TTC549 (cell line): Measurements from ENCODE around the gene DCPS.
"Not testable (repeated sequence)": the region's sequence is repeated elsewhere in the genome, so short reads cannot be mapped to it uniquely, and the experiment has no call there.

Experiments
- FAIRE-seq: peaks from 2 replicates; lab custom pipeline; 2012; peaks lifted over from hg19 to GRCh38; lab: Jason Lieb, UNC

The DCPS gene, protein sequence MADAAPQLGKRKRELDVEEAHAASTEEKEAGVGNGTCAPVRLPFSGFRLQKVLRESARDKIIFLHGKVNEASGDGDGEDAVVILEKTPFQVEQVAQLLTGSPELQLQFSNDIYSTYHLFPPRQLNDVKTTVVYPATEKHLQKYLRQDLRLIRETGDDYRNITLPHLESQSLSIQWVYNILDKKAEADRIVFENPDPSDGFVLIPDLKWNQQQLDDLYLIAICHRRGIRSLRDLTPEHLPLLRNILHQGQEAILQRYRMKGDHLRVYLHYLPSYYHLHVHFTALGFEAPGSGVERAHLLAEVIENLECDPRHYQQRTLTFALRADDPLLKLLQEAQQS

DNA sequence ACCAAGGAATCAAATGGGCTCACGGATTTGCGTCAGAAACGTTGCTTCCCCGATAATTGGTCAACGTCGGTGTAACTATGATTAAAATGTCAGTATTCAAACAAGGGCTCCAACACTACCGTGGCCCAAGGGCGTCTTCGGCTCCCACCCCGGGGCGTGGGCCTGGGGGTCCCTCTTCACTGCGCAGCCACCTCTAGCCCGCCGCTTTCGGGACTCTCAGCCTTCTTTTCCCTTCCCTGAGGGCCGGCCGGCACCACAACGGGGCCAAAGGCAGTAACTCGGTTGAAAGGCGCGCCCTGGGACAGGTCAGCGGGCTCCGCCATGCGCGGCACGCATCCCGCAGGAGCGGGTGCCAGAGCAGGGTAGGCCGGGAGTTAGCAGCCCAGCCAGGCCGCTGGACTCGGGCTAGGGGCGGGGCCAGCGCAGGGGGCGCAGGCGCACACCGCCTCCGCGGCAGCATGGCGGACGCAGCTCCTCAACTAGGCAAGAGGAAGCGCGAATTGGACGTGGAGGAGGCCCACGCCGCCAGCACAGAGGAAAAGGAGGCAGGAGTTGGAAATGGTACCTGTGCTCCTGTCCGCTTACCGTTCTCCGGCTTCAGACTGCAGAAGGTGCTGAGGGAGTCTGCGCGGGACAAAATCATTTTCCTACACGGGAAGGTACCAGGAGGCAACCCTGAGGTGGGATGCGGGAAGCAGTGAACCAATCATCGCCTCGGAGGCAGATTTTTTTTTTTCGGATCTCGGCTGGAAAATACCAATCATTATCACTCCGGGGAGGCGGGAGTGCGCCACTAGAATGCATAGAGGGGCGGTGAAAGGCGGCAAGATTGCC is at the start of gene DCPS:
TSS of gene DCPS (plus strand) at position 438 of the 834 bp plus-strand sequence. CDS start at position 459, 21 bp downstream.
- FAIRE-seq = no peak

DNA sequence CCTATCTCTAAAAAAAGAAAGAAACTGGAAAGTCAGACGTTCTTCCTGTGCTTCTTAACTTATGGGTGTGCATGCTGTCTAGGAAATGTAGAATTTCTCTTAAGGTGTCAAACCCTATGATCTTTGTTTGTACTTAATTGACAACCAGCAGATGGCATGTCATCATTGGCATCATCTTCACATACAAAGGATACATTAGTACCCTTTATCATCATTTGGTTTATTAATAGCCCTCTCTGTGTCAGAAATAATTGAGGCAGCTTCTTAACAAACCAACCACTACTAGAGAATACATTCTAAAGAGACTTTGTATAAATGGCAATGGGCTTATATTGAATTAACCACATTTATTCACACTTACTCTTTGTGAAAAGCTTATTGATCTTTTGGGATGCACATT is 49.0 kb upstream of the DCPS start:
- no peak for FAIRE-seq

DNA sequence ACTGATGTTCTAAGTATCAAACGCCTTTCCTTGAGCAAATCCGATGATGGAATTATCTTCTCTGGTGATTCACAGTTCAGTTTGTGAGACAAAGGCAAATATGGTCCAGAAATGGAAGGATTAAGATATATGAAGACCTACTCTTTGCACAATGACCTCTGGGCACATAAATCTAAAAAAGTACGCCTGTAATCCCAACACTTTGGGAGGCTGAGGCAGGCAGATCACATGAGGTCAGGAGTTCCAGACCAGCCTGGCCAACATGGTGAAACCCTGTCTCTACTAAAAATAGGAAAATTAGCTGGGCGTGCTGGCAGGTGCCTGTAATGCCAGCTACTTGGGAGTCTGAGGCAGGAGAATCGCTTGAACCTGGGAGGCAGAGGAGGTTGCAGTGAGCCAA is 48.4 kb upstream of the DCPS start:
- FAIRE-seq = not testable (repeated sequence)

DNA sequence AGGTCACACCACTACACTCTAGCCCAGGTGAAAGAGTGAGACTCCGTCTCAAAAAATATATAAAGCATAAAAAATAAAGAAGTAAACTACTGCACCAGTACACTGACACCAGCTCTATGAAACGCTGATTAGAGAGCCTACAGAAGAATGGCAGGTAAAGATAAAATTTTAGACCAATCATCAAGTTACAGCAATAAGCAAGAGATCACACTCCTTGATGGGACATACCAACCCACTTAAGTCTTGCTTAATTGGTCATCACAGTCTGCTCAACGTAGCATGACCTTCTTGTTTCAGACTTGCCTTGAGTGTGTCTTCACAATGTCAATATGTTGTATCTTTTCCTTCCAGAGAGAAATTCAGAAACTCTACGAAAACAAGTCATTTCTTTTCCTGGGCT is 47.6 kb upstream of the DCPS start:
- FAIRE-seq = no peak

DNA sequence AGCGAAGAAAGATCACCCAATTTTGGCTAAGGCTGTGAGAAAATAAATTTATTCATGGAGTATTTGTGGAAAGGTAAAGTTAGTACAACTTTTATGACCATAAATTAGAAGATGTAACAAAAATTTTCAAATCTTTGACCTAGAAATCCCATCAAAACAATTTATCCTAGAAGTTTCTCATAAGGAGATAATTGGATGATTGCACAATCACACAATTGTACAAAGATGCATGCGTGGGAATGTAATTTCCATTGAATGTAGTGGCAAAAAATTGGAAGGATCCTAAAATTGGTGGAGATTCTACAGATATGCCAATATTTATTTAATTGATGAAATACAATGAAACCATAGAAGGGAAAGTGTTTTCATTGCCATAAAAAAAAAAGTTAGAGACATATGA is 46.7 kb upstream of the DCPS start:
- no peak for FAIRE-seq

DNA sequence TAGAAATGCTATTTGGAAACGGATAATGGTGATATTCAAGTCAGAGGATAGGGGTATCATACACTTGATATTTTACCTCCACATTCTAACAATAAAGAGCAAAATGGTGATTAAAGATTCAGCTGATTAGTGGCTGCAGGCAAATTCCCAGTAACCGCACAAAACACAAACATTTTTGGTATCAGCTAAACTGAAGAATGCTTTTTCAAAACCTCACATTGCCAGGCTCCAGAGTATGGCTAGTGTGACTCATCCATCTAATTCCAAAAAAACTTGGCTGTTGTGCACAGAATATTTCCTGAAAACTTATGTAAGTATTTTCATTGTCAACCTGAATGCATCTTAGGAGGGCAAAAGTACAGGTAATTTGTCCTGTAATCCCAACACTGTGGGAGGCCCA is 46.1 kb upstream of the DCPS start:
- FAIRE-seq = no peak

DNA sequence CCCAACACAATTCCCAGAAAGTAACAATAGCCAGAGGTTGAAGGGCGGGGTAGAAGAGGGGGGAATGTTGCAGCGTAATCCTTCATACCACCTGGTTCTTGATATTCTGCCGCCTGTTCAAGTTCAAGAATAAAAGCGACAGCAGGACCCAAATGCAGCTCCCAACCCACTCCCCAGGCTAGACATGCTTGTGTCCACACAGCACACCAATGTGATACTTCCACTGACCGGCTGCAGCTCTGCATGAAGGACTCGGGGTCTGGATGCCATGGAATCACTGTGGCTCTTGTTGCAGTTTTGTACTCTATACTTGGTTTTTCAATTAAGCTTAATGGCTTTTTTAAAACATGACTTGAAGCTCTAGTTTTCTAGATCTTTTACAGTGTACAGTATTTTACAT is 41.6 kb upstream of the DCPS start:
- no peak for FAIRE-seq

DNA sequence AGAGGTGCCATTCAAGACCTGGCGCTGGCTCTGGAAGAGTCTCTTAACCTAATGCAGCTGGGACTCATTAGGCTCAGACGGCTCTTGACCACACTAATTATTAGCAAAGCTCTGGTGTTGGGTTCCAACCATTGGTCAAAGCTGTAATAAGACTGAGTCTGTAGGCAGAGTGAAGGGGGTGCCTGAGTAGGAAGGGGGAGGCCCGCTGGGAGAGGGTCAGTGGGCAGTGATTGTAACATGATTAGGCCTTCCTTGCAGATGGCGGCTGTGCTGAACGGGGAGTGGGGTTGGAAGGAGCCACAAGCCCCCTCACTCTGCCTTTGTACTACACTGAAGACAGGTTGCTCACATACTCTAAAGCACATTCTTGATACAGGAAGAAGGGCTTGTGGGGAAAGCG is 40.4 kb upstream of the DCPS start:
- no peak for FAIRE-seq

DNA sequence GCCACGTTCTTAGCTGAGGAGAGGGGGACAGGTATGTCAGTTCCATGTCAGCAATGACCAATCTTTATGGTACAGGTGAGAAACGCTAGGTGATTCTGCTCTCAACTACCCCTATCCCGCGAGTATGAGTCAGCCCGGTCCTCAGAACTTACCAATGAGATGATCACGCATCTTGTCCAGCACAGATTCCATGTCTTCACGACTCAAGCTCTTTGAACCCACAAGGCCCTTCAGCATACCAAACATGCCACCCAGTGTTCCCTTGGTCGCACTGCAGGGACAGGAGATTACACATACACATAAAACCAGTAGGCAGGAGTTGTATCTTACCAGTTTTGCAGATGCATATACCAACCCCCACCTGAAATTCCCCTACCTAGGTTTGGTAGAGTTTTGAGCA is 38.0 kb upstream of the DCPS start:
- no peak for FAIRE-seq

DNA sequence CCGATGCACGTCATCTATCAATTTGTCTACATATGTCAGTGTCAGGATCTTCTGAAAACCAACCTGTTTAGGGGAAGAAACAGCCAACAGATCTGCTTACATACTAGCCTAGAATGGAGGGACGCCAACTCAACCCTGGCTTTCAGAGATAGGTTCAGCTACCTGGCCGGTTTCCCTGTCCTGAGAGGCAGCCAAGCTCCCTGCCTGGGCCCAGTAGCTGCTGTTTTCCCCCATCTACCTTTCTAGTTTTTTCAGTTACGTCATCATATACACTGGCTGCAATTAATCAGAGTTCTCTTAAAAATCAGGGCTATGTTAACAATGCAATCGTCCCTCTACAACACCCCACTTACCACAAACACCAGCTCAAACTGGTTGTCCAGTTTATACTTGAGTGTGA is 36.2 kb upstream of the DCPS start:
- FAIRE-seq = no peak

DNA sequence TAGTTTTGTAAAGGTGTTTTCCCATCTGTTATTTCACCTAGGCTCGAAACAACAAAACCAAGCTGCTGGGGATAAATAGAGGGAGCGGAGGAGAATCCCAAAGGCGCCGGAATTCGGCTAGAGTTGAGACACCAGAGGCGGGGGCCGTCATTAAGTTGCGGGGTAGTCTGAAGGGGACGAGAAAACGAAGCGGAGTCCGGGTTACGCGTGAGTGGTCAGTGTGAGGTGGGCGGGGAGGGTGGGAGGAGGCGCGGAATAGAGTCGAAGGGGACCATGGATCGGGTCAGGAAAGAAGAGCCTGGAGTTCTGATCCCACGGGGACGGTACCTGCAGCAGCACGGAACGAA is 35.5 kb upstream of the DCPS start:
- FAIRE-seq = no peak

DNA sequence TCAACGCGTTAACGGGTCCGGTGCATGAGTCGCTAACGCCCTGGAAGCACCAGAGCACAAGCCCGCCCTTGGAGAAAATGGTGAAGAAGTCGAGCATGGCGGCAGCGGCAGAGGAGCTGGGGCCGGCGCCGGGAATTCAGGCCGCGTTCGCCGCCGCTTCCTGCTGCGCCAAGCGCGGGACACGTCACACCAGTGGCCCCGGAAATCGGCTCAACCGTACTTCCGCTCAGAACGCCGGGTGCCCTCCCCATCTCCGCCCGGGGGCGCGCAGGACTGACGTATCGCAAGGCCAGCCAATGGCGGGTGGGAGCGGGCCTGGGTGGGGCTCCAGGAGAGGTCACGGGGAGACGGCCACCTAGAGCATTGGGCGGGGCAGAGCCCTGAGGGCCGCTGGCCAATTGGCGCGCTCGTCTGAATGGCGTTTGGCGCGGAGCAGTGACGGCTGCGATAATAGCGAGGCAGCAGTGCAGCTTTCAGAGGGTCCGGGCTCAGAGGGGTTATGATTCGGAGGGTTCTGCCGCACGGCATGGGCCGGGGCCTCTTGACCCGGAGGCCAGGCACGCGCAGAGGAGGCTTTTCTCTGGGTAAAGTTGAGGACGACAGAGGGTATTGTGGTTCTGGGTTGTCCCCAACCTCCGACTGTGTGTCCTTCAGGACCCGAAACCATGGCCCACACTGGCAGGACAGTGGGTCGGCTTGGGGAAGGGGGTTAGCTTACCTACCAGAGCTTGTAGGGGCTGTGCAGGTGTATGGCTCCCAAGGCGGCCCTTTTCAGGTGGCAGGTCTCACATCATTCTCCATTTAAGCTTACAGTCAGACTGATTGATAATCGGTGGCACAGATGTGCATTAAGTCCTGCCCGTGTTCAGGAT is 34.9 kb upstream of the DCPS start, which contains the start of the genes FOXRED1 and SRPRA:
TSS of gene FOXRED1 (plus strand) at position 447 of the 872 bp plus-strand sequence. CDS start at position 500, 53 bp downstream.
TSS of gene SRPRA (minus strand) at position 188 of the 872 bp plus-strand sequence. CDS start at position 97, 91 bp downstream.
- peak; percentile 79 for FAIRE-seq

DNA sequence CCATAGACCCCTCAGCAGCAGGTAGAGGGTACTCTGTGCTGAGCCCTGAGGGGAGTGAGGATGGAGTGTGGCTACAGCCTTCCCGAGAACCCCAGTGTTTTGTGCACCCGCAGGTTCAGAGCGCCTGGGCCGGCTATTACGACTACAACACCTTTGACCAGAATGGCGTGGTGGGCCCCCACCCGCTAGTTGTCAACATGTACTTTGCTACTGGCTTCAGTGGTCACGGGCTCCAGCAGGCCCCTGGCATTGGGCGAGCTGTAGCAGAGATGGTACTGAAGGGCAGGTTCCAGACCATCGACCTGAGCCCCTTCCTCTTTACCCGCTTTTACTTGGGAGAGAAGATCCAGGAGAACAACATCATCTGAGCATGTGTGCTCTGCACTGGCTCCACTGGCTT is 26.5 kb upstream of the DCPS start:
- FAIRE-seq = no peak

DNA sequence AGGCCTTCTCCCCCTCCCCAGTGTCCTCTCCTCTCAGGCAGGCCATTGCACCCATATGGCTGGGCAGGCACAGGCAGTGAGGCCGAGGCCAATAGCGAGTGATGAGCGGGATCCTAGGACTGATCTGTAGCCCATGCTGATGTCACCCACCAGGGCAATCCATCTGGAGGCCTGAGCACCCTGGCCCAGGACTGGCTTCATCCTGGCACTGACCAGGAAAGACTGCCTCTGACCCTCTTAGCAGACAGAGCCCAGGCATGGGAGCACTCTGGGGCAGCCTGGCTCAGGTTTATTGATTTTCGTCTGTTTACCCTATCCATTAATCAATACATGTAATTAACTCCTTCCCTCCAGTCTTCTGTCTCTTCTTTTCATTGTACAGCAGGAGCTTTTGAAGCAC is 26.1 kb upstream of the DCPS start:
- no peak for FAIRE-seq

DNA sequence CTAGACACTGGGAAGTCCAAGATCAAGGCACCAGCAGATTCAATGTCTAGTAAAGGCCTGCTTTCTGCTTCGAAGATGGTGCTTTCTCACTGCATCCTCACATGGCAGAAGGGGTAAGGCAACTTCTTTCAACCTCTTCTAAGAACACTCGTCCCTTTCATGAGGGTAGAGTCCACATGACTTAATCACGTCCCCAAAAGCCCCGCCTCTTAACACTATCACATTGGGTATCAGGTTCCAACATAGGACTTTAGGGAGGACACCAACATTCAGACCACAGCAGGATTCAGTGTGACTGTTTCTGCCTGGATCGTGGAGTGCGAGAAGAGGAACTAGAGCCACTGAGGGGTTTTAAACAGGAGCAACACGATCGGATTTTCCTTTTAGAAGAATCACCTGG is 24.7 kb upstream of the DCPS start:
- FAIRE-seq = no peak

DNA sequence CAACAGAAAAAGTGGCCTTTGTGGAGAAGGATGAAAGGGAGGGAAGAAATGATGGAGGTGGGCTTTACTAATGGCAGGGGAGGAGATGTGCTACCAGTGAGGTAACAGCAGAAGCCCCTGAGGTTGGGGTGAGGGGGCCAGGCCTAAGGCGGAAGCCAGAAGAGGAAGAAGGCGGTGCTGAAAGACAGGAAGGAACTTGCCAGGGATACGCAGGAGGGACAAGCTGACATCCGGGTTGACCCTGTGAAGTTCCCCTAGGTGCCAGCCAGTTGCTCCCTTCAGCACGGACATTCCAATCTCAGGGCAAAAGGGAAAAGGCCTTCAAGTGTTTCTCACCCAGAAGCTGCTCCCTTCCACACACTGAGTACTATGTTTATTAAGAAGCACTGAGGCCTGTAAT is 23.3 kb upstream of the DCPS start:
- FAIRE-seq = no peak

DNA sequence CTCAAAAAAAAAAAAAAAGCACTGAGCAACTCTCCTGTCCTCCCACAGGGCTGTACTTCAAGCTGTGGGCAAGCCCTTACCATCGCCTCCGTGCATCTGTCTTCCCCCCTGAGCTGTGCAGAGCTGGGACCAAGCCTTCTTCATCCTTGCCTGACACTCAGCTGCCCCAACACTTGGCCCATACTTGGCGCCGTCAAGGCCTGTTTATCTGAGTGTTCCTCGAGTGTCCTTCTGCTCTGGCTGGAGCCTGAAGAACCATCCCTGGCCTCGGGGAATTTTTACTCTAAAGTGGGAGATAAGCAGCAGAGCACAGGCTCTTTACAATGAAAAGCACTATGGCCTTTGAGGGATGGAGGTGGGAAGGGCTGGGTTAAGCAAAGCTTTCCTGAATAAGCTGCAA is 22.6 kb upstream of the DCPS start:
- FAIRE-seq = no peak

DNA sequence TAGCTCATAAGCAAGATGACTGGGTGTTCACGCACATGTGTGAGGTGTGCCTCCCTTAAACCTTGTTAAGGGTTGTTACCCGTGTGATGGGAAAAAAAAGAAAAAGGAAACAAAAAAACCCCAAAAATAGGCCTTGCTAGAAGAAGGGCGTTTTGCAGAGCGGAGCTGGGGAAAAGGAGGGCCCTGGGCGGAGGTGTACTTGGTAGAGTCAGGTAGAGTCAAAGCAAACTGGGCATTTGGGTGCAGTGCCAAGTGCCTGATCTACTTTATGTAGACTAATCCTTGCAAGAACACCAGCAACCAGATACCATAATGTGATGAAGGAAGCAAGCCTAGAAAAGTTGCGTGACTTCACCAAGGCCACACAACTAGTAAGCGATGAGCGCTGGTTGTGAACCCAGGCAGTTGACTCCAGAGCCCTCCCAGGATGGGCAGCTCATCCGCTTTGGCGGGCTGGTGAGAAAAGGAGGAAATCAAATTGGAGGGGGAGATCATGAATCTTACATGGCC is 22.1 kb upstream of the DCPS start:
- no peak for FAIRE-seq

DNA sequence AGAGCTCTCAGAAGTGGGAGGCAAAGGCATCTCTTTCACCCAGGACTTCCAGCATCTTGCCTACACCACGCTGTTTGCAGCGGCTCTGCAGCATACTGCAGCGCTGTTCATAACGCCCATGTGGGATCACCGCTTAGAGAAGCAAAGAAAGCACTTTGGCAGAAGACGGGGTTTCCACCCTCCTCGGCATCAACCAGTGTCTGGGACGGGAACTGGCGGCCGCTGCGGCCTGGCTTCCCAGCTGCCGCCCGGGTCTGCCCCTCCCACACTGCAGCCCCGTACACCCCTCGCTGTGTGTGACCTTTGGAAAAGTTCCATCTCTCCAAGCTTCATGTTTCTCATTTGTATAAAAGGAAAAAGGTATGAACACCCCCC is 21.5 kb upstream of the DCPS start:
- FAIRE-seq = no peak

DNA sequence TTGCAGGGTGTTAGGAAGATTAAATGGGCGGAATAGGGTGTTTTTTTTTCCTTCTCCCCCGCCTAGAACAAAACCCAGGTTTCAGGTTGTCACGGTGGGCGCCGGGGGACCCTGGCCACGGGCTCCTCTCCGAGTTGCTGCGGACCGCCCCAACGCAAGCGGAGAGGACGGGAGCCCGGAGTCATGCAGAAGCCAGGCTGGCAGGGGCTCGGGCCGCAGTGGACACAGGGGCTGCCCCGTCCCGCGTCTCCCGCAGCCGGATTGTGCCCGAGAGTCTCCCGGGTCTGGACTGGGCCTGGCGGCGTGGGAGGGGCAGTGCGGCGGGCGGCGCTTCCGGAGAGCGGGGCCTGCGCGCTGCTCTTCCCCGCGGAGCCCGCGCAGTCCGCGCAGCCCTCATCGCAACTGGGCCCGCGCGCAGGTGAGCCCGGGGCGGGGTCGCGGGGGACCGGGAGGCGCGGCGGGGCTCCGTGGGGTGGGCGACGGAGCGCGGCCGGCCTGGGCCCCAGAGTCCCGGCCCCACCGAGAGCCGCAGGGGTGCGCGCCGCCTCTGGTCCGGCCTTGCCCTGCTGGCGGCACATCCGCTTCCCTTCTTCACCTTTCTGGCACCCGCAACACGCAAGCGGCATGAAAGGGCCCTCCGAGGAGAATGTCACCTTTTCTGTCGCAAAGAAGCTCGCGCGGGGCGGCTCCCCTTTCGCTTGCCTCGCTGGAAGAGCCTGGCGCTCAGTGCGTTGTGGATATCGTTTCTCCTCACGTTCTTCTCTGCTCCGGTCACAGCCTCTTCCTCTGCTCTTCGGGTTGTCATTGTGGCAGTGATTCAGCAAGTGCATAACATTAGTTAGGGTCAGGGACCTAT is 20.9 kb upstream of the DCPS start, which contains the start of gene TIRAP:
TSS of gene TIRAP (plus strand) at position 358 of the 856 bp plus-strand sequence. CDS start 7,802 bp downstream, outside the sequence.
- no peak for FAIRE-seq

DNA sequence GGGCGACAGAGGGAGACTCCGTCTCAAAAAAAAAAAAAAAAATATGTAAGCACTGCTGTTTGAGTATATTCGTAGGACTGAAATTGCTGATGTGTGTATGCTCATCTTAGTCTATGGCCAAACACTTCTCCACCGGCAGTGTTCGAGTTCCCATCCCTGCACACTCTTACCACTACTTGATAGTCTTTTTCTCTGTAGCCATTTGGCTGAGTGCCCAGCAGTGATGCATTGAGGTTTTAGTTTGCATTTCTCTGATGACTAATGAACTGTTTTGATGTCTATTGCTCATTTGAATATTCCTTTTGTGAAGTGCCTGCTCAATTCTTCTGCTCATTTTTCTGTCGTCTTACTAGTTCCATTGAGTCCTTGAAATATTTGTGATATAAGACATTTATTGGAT is 19.0 kb upstream of the DCPS start:
- no peak for FAIRE-seq
